GM18508 (cell line): Measurements from ENCODE around the gene TRIM45.
"Not testable (repeated sequence)": the region's sequence is repeated elsewhere in the genome, so short reads cannot be mapped to it uniquely, and the experiment has no call there.

ENCODE experiments used
- ATAC-seq: cut with Tn5 transposase; IDR thresholded peaks from one replicate; pipeline ENCODE4 v1.9.1; 2021; ENCODE audit warnings: moderate number of reproducible peaks; ENCODE audit not compliant: insufficient read depth, unreplicated experiment

The TRIM45 gene

GRCh38 chr1:117121589-117122329, at the start of gene TRIM45:
Gene TRIM45 (minus strand): TSS chr1:117121749. CDS start chr1:117121201, 548 bp downstream.
- ATAC-seq = peak; percentile 67

- ATAC-seq = no peak
Measured at GRCh38 chr1:117169871-117170596, 48.5 kb upstream of the TRIM45 start.

GRCh38 chr1:117167402-117167801, 45.9 kb upstream of the TRIM45 start:
- ATAC-seq = no peak

- ATAC-seq = no peak
Measured at GRCh38 chr1:117166076-117166475, 44.5 kb upstream of the TRIM45 start.

GRCh38 chr1:117164209-117164608, 42.7 kb upstream of the TRIM45 start:
- ATAC-seq = no peak

- ATAC-seq = no peak
Measured at GRCh38 chr1:117162816-117163215, 41.3 kb upstream of the TRIM45 start.

GRCh38 chr1:117161887-117162286, 40.3 kb upstream of the TRIM45 start:
- no peak for ATAC-seq

GRCh38 chr1:117151305-117151704, 29.8 kb upstream of the TRIM45 start:
- not testable (repeated sequence) for ATAC-seq

- no peak for ATAC-seq
Measured at GRCh38 chr1:117150316-117150715, 28.8 kb upstream of the TRIM45 start.

- no peak for ATAC-seq
Measured at GRCh38 chr1:117147856-117148588, 26.5 kb upstream of the TRIM45 start.

- ATAC-seq = no peak
Measured at GRCh38 chr1:117147341-117147831, 25.8 kb upstream of the TRIM45 start.

GRCh38 chr1:117146575-117147340, 25.2 kb upstream of the TRIM45 start:
- ATAC-seq = no peak

- no peak for ATAC-seq
Measured at GRCh38 chr1:117146072-117146471, 24.5 kb upstream of the TRIM45 start.

GRCh38 chr1:117143871-117144270, 22.3 kb upstream of the TRIM45 start:
- no peak for ATAC-seq

- no peak for ATAC-seq
Measured at GRCh38 chr1:117143172-117143571, 21.6 kb upstream of the TRIM45 start.

- no peak for ATAC-seq
Measured at GRCh38 chr1:117142200-117142599, 20.7 kb upstream of the TRIM45 start.

GRCh38 chr1:117138561-117138960, 17.0 kb upstream of the TRIM45 start:
- no peak for ATAC-seq

- ATAC-seq = no peak
Measured at GRCh38 chr1:117138106-117138505, 16.6 kb upstream of the TRIM45 start.

- no peak for ATAC-seq
Measured at GRCh38 chr1:117137281-117137855, 15.8 kb upstream of the TRIM45 start.

- no peak for ATAC-seq
Measured at GRCh38 chr1:117136749-117137148, 15.2 kb upstream of the TRIM45 start.
